CD4-positive, alpha-beta T cell treated with Interleukin-12 subunit alpha and Interleukin-12 subunit beta, for 1 hour (primary cell): Measurements from ENCODE around the gene NSF.
"Not testable (repeated sequence)": the region's sequence is repeated elsewhere in the genome, so short reads cannot be mapped to it uniquely, and the experiment has no call there.

Source experiments
- DNase-seq: peaks from one replicate; pipeline ENCODE4 v3.0.0-alpha.2; 2020

Gene NSF

GRCh38 chr17:46777943-46778915 is 187.8 kb downstream of the NSF start:
- DNase-seq = no peak

- DNase-seq = no peak
These were observed 189.5 kb downstream of the NSF start for GRCh38 chr17:46780003-46780373.

GRCh38 chr17:46782250-46782953 is 191.9 kb downstream of the NSF start:
- peak; percentile 15 for DNase-seq

- no peak for DNase-seq
These were observed 192.6 kb downstream of the NSF start for GRCh38 chr17:46783031-46783593.

GRCh38 chr17:46785696-46786095 is 195.2 kb downstream of the NSF start:
- no peak for DNase-seq

DNA sequence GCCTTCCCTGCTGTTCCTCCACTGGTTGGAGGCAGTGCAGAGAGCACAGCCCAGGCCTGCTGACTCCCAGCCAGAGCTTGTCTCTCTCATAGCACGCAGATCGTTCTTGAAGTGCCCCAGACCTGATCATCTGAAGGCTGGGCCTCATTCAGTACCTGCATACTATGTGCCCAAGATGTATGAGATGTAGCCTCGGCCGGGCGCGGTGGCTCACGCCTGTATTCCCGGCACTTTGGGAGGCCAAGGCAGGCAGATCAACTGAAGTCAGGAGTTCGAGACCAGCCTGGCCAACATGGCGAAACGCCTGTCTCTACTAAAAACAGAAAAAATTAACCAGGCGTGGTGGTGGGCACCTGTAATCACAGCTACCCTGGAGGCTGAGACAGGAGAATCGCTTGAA is 197.0 kb downstream of the NSF start:
- no peak for DNase-seq

- DNase-seq = no peak
These were observed 197.8 kb downstream of the NSF start for GRCh38 chr17:46788300-46788699.

DNA sequence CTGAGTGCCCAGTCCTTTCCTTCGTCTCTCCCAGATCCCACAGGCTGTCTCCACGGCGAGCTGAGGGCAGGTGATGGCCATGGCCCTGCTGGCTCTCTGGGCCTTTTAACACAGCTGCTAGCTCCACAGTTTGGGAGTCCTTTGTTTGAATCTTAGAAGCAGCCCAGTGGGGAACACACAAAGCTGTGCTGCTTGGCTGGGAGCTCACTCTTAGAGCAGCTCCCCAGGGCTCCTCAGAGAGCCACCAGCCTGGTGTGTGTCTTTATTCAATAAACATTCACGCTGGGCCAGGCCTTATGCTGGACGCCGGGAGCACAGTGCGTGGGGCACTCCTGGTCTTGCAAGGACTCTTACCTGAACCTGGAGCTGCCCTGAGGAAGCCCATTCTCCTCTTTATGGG is 198.3 kb downstream of the NSF start:
- no peak for DNase-seq

GRCh38 chr17:46789610-46790009 is 199.1 kb downstream of the NSF start:
- DNase-seq = no peak

GRCh38 chr17:46790216-46790615 is 199.7 kb downstream of the NSF start:
- DNase-seq = no peak

DNA sequence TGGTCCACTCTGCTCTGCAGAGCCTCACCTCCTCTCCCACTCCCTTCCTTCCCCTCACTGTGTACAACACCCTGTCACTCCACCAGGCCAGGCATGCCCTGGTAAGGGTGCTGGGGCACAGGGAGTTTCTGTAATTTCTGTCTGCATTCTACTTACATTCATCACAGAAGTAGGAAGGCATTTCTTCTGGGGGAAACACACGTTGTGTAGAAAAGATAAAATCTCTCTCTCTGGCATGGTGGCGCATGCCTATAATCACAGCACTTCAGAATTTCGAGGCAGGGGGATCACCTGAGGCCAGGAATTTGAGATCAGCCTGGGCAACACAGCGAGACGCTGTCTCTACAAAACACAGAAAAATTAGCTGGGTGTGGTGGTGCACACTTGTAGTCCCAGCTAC is 201.1 kb downstream of the NSF start:
- DNase-seq = no peak

DNA sequence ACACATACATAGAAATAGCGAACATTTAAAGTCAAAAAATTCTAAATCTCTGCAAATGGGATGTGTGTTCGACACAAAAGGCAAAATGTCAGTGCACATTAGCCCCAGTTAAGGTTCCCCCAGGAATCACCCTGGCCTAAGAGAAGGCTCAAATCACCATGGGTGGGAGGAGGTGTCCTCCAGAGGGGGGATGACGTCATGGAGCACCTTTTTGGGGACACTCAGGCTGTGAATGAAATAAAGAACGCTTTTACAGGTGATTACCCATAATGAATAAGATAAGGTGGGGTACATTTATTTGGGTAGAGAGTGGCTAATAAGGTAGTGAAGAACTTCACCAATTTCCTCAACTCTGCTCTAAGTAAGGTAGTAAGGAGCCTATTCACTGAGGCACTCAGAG is 201.6 kb downstream of the NSF start:
- DNase-seq = no peak

DNA sequence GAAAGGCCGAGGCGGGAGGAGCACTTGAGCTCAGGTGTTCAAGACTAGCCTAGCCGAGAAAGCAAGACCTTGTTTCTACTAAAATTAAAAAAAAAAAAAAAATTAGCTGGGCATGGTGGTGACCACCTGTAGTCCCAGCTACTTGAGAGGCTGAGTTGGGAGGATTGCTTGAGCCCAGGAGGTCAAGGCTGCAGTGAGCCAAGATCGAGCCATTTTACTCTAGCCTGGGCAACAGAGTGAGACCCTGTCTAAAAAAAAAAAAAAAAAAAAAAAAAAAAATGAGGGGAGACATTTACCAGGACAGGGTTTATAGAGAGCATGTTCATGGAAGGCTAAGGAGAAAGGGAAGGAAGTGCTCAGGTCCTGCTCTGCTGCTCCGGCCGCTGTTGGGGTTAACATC is 202.6 kb downstream of the NSF start:
- DNase-seq = not testable (repeated sequence)

DNA sequence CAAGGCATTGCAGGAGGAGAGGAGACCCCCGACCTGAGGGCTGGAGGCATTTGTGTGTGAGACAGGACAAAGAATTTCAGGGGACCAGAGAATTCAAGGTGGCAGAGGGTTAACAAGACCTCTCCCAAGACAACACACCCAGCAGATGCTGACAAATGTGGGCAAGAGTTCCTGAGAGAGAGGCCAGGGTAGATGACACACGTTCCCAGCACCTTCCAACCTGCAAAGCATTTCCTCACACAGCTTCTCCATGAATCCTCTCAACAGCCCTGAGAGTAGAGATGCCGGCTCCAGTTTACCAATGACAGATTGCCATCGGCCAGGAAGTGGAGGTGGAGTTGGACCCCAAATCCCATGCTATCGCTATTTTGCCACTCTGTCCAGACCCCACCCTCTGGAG is 203.1 kb downstream of the NSF start:
- DNase-seq = no peak

GRCh38 chr17:46794318-46794717 is 203.8 kb downstream of the NSF start:
- no peak for DNase-seq

DNA sequence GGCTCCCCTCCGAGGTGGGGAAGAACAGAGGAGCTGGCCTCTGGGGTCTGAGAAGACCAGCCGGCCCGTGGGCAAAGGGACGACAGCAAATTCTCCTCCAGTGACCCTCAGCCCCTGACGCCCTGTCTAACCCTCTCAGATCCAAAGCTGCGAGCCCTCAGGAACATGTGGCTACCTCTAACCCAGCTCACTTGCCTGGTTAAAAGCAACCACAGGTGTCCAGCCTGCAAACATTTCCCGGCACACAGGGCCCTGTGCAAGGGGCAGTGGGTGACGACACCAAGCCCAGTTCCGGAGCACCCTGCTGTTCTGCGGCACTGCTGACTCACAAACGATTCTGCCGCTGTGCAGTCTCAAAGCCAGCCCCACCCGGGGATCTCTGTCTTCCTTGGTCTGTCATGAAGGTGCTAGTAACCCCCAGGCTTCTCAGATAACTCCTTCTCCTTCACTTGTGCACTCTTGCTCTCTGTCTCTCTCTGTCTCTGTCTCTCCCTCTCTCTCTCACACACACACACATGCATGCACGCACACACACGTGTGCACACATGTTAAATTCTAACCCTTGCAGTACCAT is 205.0 kb downstream of the NSF start:
- DNase-seq = no peak

- DNase-seq = no peak
These were observed 205.6 kb downstream of the NSF start for GRCh38 chr17:46796084-46796483.

- DNase-seq = no peak
These were observed 206.1 kb downstream of the NSF start for GRCh38 chr17:46796524-46796923.

- DNase-seq = no peak
These were observed 206.6 kb downstream of the NSF start for GRCh38 chr17:46796956-46797530.

DNA sequence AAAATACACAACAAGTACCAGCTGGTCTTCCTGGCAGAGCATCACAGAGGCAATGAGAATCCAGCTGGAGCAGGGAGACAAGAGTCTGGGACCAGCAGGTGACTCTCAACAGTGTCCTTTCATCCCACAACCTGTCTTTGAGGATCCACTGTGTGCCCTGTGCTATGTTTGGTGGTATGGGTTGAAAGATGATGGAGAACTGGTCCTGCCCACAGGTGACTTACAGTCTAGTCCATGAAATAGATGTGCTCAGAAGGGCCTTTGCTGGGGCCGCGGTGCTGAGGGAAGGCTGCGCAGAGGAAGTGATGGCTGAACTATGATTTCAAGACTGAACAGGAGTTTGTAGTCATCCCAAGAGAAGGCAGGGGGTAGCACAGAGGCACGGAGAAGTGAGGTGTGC is 210.1 kb downstream of the NSF start:
- no peak for DNase-seq

GRCh38 chr17:46802800-46803199 is 212.3 kb downstream of the NSF start:
- DNase-seq = no peak

DNA sequence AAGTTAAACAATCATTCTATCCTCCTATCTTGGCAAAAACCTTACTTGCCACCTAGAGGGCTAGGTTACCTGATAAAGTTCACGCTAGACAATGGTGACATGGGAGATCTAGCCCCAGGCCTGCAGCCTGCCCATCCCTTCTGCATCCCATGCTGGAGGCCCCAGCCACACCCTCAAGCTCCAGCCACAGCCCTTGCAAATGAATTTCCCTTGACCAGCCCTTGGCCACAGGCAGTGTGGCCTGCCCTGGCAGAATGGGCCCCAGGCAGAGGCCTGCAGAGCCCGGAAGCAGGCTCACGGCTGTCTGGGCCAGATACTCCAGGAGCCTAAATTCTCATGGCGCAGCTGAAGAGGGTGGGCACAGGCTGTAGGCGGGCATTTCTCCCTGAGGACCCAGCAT is 213.1 kb downstream of the NSF start:
- no peak for DNase-seq

GRCh38 chr17:46805771-46806170 is 215.3 kb downstream of the NSF start:
- no peak for DNase-seq
